Breast epithelium (tissue), 3 donors: Measurements from ENCODE around the gene BCO1.

Experiments used
- POLR2A ChIP-seq: fragments of 450-650 bp; IDR thresholded peaks from one replicate; pipeline ENCODE4 v1.6.1; 2016; ENCODE audit warnings: antibody characterized with exemption, mild to moderate bottlenecking, moderate library complexity
- TF ChIP-seq, protein P1 (sequence below), 3 donors: fragments of 450-650 bp; IDR thresholded peaks; one replicate each; pipeline ENCODE4 v1.5.1; 2016 to 2017; ENCODE audit warnings: antibody characterized with exemption in 3 of 3, mild to moderate bottlenecking in 3 of 3, moderate library complexity in 3 of 3

DNA sequence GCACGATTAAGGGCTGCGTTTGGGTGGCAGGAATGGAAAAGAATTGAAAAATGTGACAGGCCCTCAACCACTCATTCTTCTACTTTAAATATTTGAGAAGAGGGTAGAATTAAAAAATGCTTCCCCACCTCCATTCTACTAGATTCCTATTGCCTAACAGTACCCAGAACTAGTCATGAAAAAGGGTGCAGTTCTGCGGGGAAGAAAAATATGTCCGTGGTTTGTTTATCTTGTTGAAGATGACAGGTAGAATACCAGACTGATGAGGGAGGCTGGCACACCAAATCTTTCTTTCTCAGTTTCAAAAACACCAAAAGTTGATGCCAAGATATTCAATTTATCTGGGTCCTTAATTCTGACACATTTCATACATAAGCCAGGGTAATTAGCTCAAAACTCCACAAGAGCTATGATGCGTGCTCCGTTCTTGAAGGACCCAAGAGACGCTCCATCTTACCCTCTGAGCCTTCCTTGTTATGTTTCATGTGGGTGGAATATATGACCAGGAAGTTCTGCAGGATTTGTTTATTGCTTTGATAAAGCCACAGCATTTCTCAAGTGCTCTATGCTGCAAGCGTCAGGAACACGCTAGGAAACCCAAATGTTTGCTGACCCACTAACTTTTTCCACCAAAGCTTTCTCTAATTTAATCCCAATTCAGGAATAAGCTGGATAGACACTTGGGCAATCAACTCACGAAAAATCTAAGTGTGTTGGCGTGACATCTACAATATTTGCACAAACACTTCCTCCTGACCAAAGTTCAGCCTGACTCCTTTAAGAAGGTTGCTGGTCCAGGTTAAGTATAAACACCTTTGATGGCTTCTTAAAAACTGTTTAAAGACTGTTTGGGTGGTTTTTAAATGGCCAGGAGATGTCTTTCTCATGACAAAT is 55.7 kb downstream of the BCO1 start:
- TF ChIP-seq, protein P1, sequence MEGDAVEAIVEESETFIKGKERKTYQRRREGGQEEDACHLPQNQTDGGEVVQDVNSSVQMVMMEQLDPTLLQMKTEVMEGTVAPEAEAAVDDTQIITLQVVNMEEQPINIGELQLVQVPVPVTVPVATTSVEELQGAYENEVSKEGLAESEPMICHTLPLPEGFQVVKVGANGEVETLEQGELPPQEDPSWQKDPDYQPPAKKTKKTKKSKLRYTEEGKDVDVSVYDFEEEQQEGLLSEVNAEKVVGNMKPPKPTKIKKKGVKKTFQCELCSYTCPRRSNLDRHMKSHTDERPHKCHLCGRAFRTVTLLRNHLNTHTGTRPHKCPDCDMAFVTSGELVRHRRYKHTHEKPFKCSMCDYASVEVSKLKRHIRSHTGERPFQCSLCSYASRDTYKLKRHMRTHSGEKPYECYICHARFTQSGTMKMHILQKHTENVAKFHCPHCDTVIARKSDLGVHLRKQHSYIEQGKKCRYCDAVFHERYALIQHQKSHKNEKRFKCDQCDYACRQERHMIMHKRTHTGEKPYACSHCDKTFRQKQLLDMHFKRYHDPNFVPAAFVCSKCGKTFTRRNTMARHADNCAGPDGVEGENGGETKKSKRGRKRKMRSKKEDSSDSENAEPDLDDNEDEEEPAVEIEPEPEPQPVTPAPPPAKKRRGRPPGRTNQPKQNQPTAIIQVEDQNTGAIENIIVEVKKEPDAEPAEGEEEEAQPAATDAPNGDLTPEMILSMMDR (IDR thresholded peaks at IDR 0.05) = no peak
- TF ChIP-seq POLR2A = no peak
